ENCODE results near the gene TMEM59.

DNA sequence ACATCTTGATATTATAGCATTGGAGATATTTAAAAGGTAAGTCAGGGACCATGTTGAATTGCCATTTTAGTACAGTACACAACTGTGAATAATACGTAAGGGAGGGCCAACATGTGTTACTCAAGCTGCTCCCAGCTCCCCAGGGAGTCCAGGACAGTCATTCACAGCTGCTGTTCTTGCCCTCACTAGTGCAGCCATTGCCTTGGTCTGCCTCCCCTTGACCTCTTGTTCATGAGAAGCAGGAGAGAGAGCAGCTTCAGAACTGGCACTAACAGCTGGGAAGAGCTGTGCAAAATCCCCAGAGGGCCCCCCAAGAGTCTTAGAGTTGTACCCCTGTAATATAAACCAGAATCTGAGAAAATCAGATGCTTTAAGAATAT is 16.8 kb upstream of the TMEM59 start:
- TF ChIP-seq, protein P1, sequence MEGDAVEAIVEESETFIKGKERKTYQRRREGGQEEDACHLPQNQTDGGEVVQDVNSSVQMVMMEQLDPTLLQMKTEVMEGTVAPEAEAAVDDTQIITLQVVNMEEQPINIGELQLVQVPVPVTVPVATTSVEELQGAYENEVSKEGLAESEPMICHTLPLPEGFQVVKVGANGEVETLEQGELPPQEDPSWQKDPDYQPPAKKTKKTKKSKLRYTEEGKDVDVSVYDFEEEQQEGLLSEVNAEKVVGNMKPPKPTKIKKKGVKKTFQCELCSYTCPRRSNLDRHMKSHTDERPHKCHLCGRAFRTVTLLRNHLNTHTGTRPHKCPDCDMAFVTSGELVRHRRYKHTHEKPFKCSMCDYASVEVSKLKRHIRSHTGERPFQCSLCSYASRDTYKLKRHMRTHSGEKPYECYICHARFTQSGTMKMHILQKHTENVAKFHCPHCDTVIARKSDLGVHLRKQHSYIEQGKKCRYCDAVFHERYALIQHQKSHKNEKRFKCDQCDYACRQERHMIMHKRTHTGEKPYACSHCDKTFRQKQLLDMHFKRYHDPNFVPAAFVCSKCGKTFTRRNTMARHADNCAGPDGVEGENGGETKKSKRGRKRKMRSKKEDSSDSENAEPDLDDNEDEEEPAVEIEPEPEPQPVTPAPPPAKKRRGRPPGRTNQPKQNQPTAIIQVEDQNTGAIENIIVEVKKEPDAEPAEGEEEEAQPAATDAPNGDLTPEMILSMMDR (IDR thresholded peaks at IDR 0.05): no peak; the same call in 1 of the 2 replicates
- TF ChIP-seq POLR2AphosphoS5 (IDR thresholded peaks at IDR 0.05; ENCODE audit: low read depth, low read length) (no peak), TCF7L2 (IDR thresholded peaks at IDR 0.05; ENCODE audit: low read depth, low read length) (no peak), SIN3A (IDR thresholded peaks at IDR 0.05; ENCODE audit: borderline replicate concordance, insufficient read depth, low read depth, low read length) (no peak)
- TF ChIP-seq, protein P2, sequence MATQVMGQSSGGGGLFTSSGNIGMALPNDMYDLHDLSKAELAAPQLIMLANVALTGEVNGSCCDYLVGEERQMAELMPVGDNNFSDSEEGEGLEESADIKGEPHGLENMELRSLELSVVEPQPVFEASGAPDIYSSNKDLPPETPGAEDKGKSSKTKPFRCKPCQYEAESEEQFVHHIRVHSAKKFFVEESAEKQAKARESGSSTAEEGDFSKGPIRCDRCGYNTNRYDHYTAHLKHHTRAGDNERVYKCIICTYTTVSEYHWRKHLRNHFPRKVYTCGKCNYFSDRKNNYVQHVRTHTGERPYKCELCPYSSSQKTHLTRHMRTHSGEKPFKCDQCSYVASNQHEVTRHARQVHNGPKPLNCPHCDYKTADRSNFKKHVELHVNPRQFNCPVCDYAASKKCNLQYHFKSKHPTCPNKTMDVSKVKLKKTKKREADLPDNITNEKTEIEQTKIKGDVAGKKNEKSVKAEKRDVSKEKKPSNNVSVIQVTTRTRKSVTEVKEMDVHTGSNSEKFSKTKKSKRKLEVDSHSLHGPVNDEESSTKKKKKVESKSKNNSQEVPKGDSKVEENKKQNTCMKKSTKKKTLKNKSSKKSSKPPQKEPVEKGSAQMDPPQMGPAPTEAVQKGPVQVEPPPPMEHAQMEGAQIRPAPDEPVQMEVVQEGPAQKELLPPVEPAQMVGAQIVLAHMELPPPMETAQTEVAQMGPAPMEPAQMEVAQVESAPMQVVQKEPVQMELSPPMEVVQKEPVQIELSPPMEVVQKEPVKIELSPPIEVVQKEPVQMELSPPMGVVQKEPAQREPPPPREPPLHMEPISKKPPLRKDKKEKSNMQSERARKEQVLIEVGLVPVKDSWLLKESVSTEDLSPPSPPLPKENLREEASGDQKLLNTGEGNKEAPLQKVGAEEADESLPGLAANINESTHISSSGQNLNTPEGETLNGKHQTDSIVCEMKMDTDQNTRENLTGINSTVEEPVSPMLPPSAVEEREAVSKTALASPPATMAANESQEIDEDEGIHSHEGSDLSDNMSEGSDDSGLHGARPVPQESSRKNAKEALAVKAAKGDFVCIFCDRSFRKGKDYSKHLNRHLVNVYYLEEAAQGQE (IDR thresholded peaks at IDR 0.05; ENCODE audit: insufficient read depth in 1 of 2, low read depth in 2 of 2, low read length in 1 of 2): no peak

All from Panc1 (cell line).